K562 (cell line): Measurements from ENCODE around the gene OR2B2. TPM values are rescaled to one million over a fixed set of nuclear protein-coding genes. Genes with fewer than 3 reads are reported as not detected.

Experiments used
- CCNT2 ChIP-seq: IDR thresholded peaks from 2 replicates; pipeline ENCODE4 v1.6.1; 2011; ENCODE audit warnings: borderline replicate concordance, low read depth, mild to moderate bottlenecking, moderate library complexity, mixed read lengths, low read length; ENCODE audit not compliant: insufficient read length; ENCODE audit errors: extremely low read depth
- ETS2 ChIP-seq: IDR thresholded peaks from 2 replicates; pipeline ENCODE4 v1.6.1; 2016; ENCODE audit warnings: borderline replicate concordance, missing genetic modification characterization, mild to moderate bottlenecking, moderate library complexity, missing compliant biosample characterization; ENCODE audit not compliant: poor library complexity, severe bottlenecking
- ETV1 ChIP-seq: fragments of 450-650 bp; conservative IDR thresholded peaks from 2 replicates; pipeline ENCODE4 v1.6.1; 2016; ENCODE audit warnings: missing genetic modification characterization, control low read depth, low read depth, missing compliant biosample characterization
- GATA2 ChIP-seq: sonication (generic); formaldehyde crosslinking; IDR thresholded peaks from 2 replicates; pipeline ENCODE4 v1.4.0; 2020; ENCODE audit warnings: mild to moderate bottlenecking, missing genetic modification reagents
- HNRNPLL ChIP-seq: fragments of 200-400 bp; formaldehyde crosslinking; IDR thresholded peaks from 2 replicates; pipeline ENCODE4 v1.6.1; 2017; ENCODE audit warnings: low read length, low read depth, mild to moderate bottlenecking; ENCODE audit not compliant: poor library complexity, severe bottlenecking
- MYBL2 ChIP-seq, 2 experiments: fragments of 450-650 bp in 1 of 2; sonication (generic) in 1 of 2; formaldehyde crosslinking in 1 of 2; IDR thresholded peaks; 2 replicates each; pipeline versions ENCODE4 v1.6.1 to v1.8.1; 2017 to 2022; ENCODE audit warnings: borderline replicate concordance in 1 of 2, inconsistent platforms in 1 of 2, low read depth in 1 of 2, mild to moderate bottlenecking in 1 of 2, missing genetic modification reagents in 1 of 2, moderate library complexity in 1 of 2
- NBN ChIP-seq: fragments of 450-650 bp; IDR thresholded peaks from 2 replicates; pipeline ENCODE4 v1.6.1; 2016; ENCODE audit warnings: low read depth, mild to moderate bottlenecking
- PTBP1 ChIP-seq: fragments of 200-400 bp; formaldehyde crosslinking; IDR thresholded peaks from 2 replicates; pipeline ENCODE4 v1.6.1; 2017; ENCODE audit warnings: low read depth, low read length
- RREB1 ChIP-seq: fragments of 250-450 bp; sonication (Bioruptor Pico); IDR thresholded peaks from 2 replicates; pipeline ENCODE4 v1.4.0; 2020
- ZNF668 ChIP-seq: fragments of 250-450 bp; sonication (Bioruptor Pico); IDR thresholded peaks from 2 replicates; pipeline ENCODE4 v1.8.0; 2022; ENCODE audit warnings: mild to moderate bottlenecking, inconsistent platforms
- ZNF740 ChIP-seq, 3 experiments: fragments of 200-800 bp in 1 of 3; sonication (Bioruptor generic) in 1 of 3; sonication (generic) in 1 of 3; formaldehyde crosslinking in 1 of 3; IDR thresholded peaks; 2 replicates each; pipeline versions ENCODE4 v1.6.1 to v1.8.0; 2016 to 2022; ENCODE audit warnings: mild to moderate bottlenecking in 2 of 3, missing compliant biosample characterization in 2 of 3, missing genetic modification characterization in 2 of 3, missing genetic modification reagents in 1 of 3
- ZNF764 ChIP-seq: fragments of 250-450 bp; sonication (Bioruptor Pico); IDR thresholded peaks from 2 replicates; pipeline ENCODE4 v1.4.0; 2020; ENCODE audit warnings: low read depth, mild to moderate bottlenecking, moderate library complexity
- polyA plus RNA-seq, 8 experiments: library from polyadenylated mRNA; depleted of rRNA in 4 of 8; stranded (reverse) in 5 of 8; unstranded in 3 of 8; fragments of >200 nt; fragmentation: Nextera tagmentation in 2 of 8; fragmentation: Illumina TruSeq in 1 of 8; extraction: Ambion mirVana in 2 of 8; extraction: Trizol in 1 of 8; gene quantifications; 2 replicates each; pipeline versions ENCODE4 v1.2.1 to v1.2.3, GENCODE V29; 2011 to 2014; ENCODE audit warnings: inconsistent platforms in 1 of 8, missing spikeins in 1 of 8
- total RNA-seq, 7 experiments: library from RNA; depleted of rRNA in 6 of 7; stranded (reverse); fragments of >200 nt in 6 of 7; fragmentation: Illumina TruSeq in 2 of 7; extraction: Trizol in 2 of 7; gene quantifications; 2 replicates each; pipeline versions ENCODE4 v1.2.1 to v1.2.3, GENCODE V29; 2011 to 2021; ENCODE audit warnings: low replicate concordance in 1 of 7
- TF ChIP-seq, protein P1 (sequence below): fragments of 450-650 bp; formaldehyde crosslinking; IDR thresholded peaks from 2 replicates; pipeline ENCODE4 v1.4.0; 2020; ENCODE audit warnings: mild to moderate bottlenecking, moderate library complexity
- TF ChIP-seq, protein P2 (sequence below): IDR thresholded peaks from 2 replicates; pipeline ENCODE4 v1.6.1; 2016; ENCODE audit warnings: missing genetic modification characterization, missing compliant biosample characterization

Gene OR2B2
- total and polyA plus RNA-seq, 9 of the 15 experiments (the other 6 are each of a cell fraction or from before 2014, with no cell fraction given), result 0.24 TPM; not detected in 8

GRCh38 chr6:27902335-27903314 is 9.6 kb downstream of the OR2B2 start (continued):
- TF ChIP-seq ZNF764 (CRISPR knock-in tag) (peak; percentile 65), HNRNPLL (no peak), RREB1 (CRISPR knock-in tag) (no peak), ETS2 (tag) (no peak), PTBP1 (no peak), CCNT2 (peak; percentile 28), GATA2 (CRISPR knock-in tag) (0 out of 2 replicates have a peak, but pooled peaks have one; percentile 12), NBN (peak; percentile 64), ZNF668 (CRISPR knock-in tag) (peak; percentile 45; the same call in 1 of the 2 replicates), MYBL2 (IDR thresholded peaks at IDR 0.05; ENCODE audit: low read depth) (no peak; the same call in 1 of the 2 replicates), MYBL2 (CRISPR knock-in tag; IDR thresholded peaks at IDR 0.05; ENCODE audit: borderline replicate concordance) (no peak), ETV1 (tag) (peak; percentile 6; the same call in 1 of the 2 replicates), ZNF740 (CRISPR knock-in tag; IDR thresholded peaks at IDR 0.05) (no peak), ZNF740 (tag; IDR thresholded peaks at IDR 0.05) (no peak)
- TF ChIP-seq, protein P1, sequence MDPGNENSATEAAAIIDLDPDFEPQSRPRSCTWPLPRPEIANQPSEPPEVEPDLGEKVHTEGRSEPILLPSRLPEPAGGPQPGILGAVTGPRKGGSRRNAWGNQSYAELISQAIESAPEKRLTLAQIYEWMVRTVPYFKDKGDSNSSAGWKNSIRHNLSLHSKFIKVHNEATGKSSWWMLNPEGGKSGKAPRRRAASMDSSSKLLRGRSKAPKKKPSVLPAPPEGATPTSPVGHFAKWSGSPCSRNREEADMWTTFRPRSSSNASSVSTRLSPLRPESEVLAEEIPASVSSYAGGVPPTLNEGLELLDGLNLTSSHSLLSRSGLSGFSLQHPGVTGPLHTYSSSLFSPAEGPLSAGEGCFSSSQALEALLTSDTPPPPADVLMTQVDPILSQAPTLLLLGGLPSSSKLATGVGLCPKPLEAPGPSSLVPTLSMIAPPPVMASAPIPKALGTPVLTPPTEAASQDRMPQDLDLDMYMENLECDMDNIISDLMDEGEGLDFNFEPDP, result peak; percentile 67; the same call in 1 of the 2 replicates
- TF ChIP-seq, protein P2, sequence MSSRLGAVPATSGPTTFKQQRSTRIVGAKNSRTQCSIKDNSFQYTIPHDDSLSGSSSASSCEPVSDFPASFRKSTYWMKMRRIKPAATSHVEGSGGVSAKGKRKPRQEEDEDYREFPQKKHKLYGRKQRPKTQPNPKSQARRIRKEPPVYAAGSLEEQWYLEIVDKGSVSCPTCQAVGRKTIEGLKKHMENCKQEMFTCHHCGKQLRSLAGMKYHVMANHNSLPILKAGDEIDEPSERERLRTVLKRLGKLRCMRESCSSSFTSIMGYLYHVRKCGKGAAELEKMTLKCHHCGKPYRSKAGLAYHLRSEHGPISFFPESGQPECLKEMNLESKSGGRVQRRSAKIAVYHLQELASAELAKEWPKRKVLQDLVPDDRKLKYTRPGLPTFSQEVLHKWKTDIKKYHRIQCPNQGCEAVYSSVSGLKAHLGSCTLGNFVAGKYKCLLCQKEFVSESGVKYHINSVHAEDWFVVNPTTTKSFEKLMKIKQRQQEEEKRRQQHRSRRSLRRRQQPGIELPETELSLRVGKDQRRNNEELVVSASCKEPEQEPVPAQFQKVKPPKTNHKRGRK (tag), result peak; percentile 55
